ENCODE data around the gene CHCHD4. TPM values are rescaled to one million over a fixed set of nuclear protein-coding genes. Genes with fewer than 3 reads are reported as not detected.
A peak's percentile ranks its signal among the peaks of the same experiment; 100 is the strongest.

CHCHD4 gene
- total RNA-seq: 10 to 100 TPM; 21.2 to 27.0 (median 24.3) TPM

- DNase-seq (ENCODE audit: extremely low spot score): peak; percentile 100
- Histone ChIP-seq H3K27me3 (no peaks in the 10 kb centered on the region), H3K4me1 (peaks cover 37 to 55% (median 43%) of the 10 kb centered on the region in 4 donors), H3K4me3 (peak within 1 kb of the TSS; percentile 68 to 94 (median 82)), H3K36me3 (peaks cover 5 to 56% (median 41%) of the 10 kb centered on the region in 4 donors), H3K9me3 (no peaks in the 10 kb centered on the region), H3K27ac (replicated peaks in 1 of 4) (peak within 1 kb of the TSS; percentile 96 to 99 (median 96))
- WGBS: 0% methylated on average over 6 of the region's 55 CpGs
- intact Hi-C loops (cut with DNase I): loop anchor here (2.0 to 5.0 kb wide), 2 partner anchors 54 to 227 kb away; partner anchors contain the start of genes LSM3 and XPC
- peak; percentile 96 to 97 for TF ChIP-seq POLR2AphosphoS5 (IDR thresholded peaks at IDR 0.05)
- peak in 1 of 3 experiments; percentile 23 for TF ChIP-seq CTCF (IDR thresholded peaks at IDR 0.05)
- TF ChIP-seq POLR2A (IDR thresholded peaks at IDR 0.05; ENCODE audit: low read depth): peak; percentile 84
- no peak for TF ChIP-seq EP300 (IDR thresholded peaks at IDR 0.05)
Measured at GRCh38 chr3:14124615-14125192, at the start of gene CHCHD4, which contains the start of gene TMEM43. Gene CHCHD4, minus strand, starts transcription at chr3:14124870. Its CDS starts 194 bp downstream, at chr3:14124676. Gene TMEM43, plus strand, starts transcription at chr3:14125052. Its CDS starts 142 bp downstream, at chr3:14125194.

GRCh38 chr3:14172496-14172895 is 47.8 kb upstream of the CHCHD4 start:
- H3K9me3 ChIP-seq: no peaks in the 10 kb centered on the region
- H3K4me1 ChIP-seq: peaks cover 9 to 27% (median 25%) of the 10 kb centered on the region in 4 donors
- TF ChIP-seq POLR2A (IDR thresholded peaks at IDR 0.05; ENCODE audit: low read depth) (no peak), EP300 (IDR thresholded peaks at IDR 0.05) (no peak), CTCF (IDR thresholded peaks at IDR 0.05) (no peak), POLR2AphosphoS5 (IDR thresholded peaks at IDR 0.05) (no peak)
- no peak for DNase-seq (ENCODE audit: extremely low spot score)
- peaks cover 44 to 55% (median 53%) of the 10 kb centered on the region in 4 donors for H3K36me3 ChIP-seq
- intact Hi-C loops (cut with DNase I): loop anchor here (10.0 kb wide), 1 partner anchor 278 kb away; no protein-coding TSS in a partner anchor
- no peaks in the 10 kb centered on the region for H3K27me3 ChIP-seq
- no peak overlapping the region for H3K4me3 ChIP-seq
- H3K27ac ChIP-seq (replicated peaks in 1 of 4): no peak overlapping the region
- WGBS: over 99% methylated on average over 5 of the region's 5 CpGs

- no peak for DNase-seq (ENCODE audit: extremely low spot score)
- H3K36me3 ChIP-seq: peaks cover 57 to 73% (median 71%) of the 10 kb centered on the region in 4 donors
- intact Hi-C loops (cut with DNase I): loop anchor here (10.0 kb wide), 1 partner anchor 276 kb away; no protein-coding TSS in a partner anchor
Measured at GRCh38 chr3:14170531-14171159, 46.0 kb upstream of the CHCHD4 start.

GRCh38 chr3:14169871-14170270 is 45.2 kb upstream of the CHCHD4 start:
- no peak for DNase-seq (ENCODE audit: extremely low spot score)
- Histone ChIP-seq H3K36me3 (peaks cover 64 to 81% (median 79%) of the 10 kb centered on the region in 4 donors), H3K4me3 (no peak overlapping the region), H3K4me1 (peaks cover 0 to 4% (median 1%) of the 10 kb centered on the region in 4 donors), H3K27me3 (no peaks in the 10 kb centered on the region), H3K9me3 (no peaks in the 10 kb centered on the region), H3K27ac (replicated peaks in 1 of 4) (no peak overlapping the region)
- TF ChIP-seq POLR2AphosphoS5 (IDR thresholded peaks at IDR 0.05) (no peak), CTCF (IDR thresholded peaks at IDR 0.05) (no peak), EP300 (IDR thresholded peaks at IDR 0.05) (no peak)
- intact Hi-C loops (cut with DNase I): loop anchor here (10.0 kb wide), 1 partner anchor 275 kb away; no protein-coding TSS in a partner anchor

More at GRCh38 chr3:14170531-14171159, 46.0 kb upstream of the CHCHD4 start:
- H3K4me1 ChIP-seq: peaks cover 0 to 12% (median 9%) of the 10 kb centered on the region in 4 donors
- no peaks in the 10 kb centered on the region for H3K27me3 ChIP-seq
- no peak overlapping the region for H3K27ac ChIP-seq (replicated peaks in 1 of 4)
- no peaks in the 10 kb centered on the region for H3K9me3 ChIP-seq
- WGBS: 55% methylated on average over 2 of the region's 2 CpGs
- TF ChIP-seq CTCF (IDR thresholded peaks at IDR 0.05) (no peak), POLR2AphosphoS5 (IDR thresholded peaks at IDR 0.05) (no peak), POLR2A (IDR thresholded peaks at IDR 0.05; ENCODE audit: low read depth) (no peak), EP300 (IDR thresholded peaks at IDR 0.05) (no peak)
- H3K4me3 ChIP-seq: no peak overlapping the region
